HG03378 (cell line): ENCODE data around the gene OR2F2.

ENCODE experiments used
- ATAC-seq: cut with Tn5 transposase; IDR thresholded peaks from one replicate; pipeline ENCODE4 v1.9.1; 2021; ENCODE audit warnings: mild to moderate bottlenecking, moderate library complexity; ENCODE audit not compliant: unreplicated experiment

The OR2F2 gene

GRCh38 chr7:143975617-143976016 is 40.6 kb downstream of the OR2F2 start:
- no peak for ATAC-seq

GRCh38 chr7:143978585-143978984 is 43.6 kb downstream of the OR2F2 start:
- ATAC-seq = no peak

DNA sequence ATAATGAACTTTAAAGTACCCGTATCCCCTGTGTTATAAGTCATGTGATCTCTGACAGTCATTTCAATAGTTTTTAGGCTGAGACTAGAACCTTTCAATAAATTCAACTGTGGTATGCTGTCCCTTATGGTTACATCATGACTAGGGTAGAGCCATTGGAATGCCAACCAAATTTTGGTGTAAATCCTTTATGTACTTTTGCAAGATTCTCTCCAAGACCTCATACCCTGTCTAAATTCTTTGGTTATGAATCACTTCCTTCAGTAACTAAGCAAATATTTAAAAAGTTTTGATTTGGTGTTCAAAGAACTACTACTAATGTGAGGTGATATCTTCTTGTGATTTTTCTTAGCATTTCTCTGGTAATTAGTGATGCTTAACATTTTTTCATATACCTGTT is 44.3 kb downstream of the OR2F2 start:
- no peak for ATAC-seq

- ATAC-seq = no peak
Observed at GRCh38 chr7:143979998-143980397, 45.0 kb downstream of the OR2F2 start.

DNA sequence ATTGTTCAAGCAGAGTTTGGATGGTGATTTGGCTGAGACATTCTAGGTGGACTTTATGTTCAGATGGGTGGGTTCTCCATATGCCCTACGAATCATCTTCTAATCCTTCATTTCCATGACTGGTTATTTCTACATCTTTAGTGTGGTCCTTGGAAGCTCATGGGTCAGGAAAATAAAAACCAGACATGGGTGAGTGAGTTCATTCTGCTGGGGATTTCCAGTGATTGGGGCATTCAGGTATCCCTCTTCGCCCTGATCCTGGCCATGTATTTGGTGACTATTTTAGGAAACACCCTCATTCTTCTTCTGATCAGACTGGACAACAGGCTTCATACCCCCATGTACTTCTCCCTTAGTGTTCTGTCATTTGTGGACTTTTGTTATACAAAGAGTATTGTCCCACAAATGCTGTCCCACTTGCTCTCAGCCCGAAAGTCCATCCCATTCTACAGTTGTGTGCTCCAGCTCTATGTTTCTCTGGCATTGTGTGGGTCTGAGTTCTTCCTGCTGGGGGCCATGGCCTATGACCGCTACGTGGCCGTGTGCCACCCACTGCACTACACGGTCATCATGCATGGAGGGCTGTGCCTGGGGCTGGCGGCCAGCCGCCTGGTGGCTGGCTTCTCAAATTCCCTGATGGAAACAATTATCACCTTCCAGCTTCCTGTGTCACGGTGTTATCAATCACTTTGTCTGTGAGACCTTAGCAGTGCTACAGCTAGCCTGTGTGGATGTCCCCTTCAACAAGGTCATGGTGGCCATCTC is 45.9 kb downstream of the OR2F2 start:
- no peak for ATAC-seq

GRCh38 chr7:143983960-143984359 is 48.9 kb downstream of the OR2F2 start:
- ATAC-seq = no peak
